Activated CD4-positive, alpha-beta memory T cell treated with anti-CD3 and anti-CD28 coated beads, Interleukin-2, amount 10 ng/mL, durations not matched to agents 7 days and 5 days (primary cell): ENCODE measurements around the gene NLGN3. TPM values are rescaled to one million over a fixed set of nuclear protein-coding genes. Genes with fewer than 3 reads are reported as not detected.

ENCODE experiments used
- CTCF ChIA-PET: fragments of 350-600 bp; sonication (Branson Sonifier 250); formaldehyde crosslinking; loops from one replicate; lab custom pipeline; 2021; ENCODE audit warnings: antibody characterized with exemption, inconsistent platforms; lab: Charles Lee
- POLR2A ChIA-PET: fragments of 350-600 bp; sonication (Branson Sonifier 250); formaldehyde crosslinking; loops from one replicate; lab custom pipeline; 2021; ENCODE audit warnings: antibody characterized with exemption; lab: Charles Lee
- DNase-seq: peaks from one replicate; pipeline ENCODE4 v3.0.0-alpha.2; 2020
- H3K27ac Mint-ChIP-seq: one replicate; pipeline ENCODE4 v1.8.0; 2021; ENCODE audit warnings: mild to moderate bottlenecking, mixed read lengths
- H3K27me3 Mint-ChIP-seq: one replicate; pipeline ENCODE4 v1.8.0; 2021; ENCODE audit warnings: mixed read lengths
- H3K36me3 Mint-ChIP-seq: one replicate; pipeline ENCODE4 v1.8.0; 2021; ENCODE audit warnings: low read depth, mixed read lengths
- H3K4me1 Mint-ChIP-seq: one replicate; pipeline ENCODE4 v1.8.0; 2021; ENCODE audit warnings: mixed read lengths
- H3K4me3 Mint-ChIP-seq: one replicate; pipeline ENCODE4 v1.8.0; 2021; ENCODE audit warnings: mild to moderate bottlenecking, mixed read lengths
- H3K9me3 Mint-ChIP-seq: one replicate; pipeline ENCODE4 v1.8.0; 2021; ENCODE audit warnings: mixed read lengths
- total RNA-seq, 2 experiments: library from RNA; stranded (reverse); gene quantifications; one replicate each; pipeline ENCODE4 v1.2.3, GENCODE V29; 2021

NLGN3 gene
- total RNA-seq, 2 experiments from 2014 or later, result 0.90 to 1.2 TPM

DNA sequence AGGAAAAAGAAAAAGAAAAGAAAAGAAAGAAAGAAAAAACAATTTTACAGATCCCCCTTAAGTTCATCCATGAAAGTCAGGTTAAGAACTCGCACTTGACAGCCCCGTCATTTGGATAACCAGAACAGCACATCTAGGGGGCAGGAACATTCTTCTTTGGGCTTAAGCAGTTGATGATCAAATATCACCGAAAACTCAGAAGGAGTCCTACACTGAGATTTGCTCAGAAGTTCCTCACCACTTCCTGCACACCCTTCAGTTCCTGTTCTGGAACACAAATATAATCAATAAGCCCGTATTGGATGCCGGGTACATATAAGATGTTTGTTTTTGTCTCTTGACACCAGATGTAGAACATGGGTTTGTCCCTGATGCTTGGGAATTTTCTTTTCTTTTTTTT, 14.7 kb downstream of the NLGN3 start:
- DNase-seq, result no peak
- ChIA-PET CTCF (interaction anchor here (0.7 kb wide), 1 partner anchor 297 kb away, joined by 3 read pairs; no protein-coding TSS in a partner anchor), POLR2A (no interaction called here)
- Mint-ChIP-seq H3K27me3 (no peaks in the 10 kb centered on the region), H3K9me3 (no peaks in the 10 kb centered on the region), H3K36me3 (peaks cover 11% of the 10 kb centered on the region), H3K4me1 (peaks cover 7% of the 10 kb centered on the region), H3K27ac (no peak overlapping the region), H3K4me3 (no peak overlapping the region)

DNA sequence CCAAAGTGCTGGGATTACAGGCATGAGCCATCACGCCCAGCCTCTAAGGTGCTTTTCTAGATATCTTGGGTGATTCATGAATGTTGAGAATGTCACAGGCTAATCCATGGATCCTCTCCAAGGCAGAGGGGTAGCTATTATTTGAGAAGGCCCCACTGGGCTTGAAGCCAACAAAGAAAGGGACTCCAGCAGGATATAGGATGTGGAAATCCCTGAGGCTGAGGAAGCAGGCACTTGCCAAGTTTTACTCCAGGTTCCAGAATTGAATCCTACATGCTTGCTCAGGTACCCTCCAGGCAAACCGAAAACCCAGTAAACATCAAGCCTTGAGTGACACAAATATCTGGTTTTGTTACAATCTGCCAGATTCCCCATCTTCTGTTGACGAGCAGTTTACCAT, 15.8 kb downstream of the NLGN3 start:
- peaks cover 11% of the 10 kb centered on the region for H3K36me3 Mint-ChIP-seq
- CTCF ChIA-PET, result no interaction called here
- H3K27me3 Mint-ChIP-seq, result no peaks in the 10 kb centered on the region
- peaks cover 7% of the 10 kb centered on the region for H3K4me1 Mint-ChIP-seq
- no peak overlapping the region for H3K4me3 Mint-ChIP-seq
- POLR2A ChIA-PET, result no interaction called here
- H3K27ac Mint-ChIP-seq, result no peak overlapping the region
- no peak for DNase-seq
- H3K9me3 Mint-ChIP-seq, result no peaks in the 10 kb centered on the region

DNA sequence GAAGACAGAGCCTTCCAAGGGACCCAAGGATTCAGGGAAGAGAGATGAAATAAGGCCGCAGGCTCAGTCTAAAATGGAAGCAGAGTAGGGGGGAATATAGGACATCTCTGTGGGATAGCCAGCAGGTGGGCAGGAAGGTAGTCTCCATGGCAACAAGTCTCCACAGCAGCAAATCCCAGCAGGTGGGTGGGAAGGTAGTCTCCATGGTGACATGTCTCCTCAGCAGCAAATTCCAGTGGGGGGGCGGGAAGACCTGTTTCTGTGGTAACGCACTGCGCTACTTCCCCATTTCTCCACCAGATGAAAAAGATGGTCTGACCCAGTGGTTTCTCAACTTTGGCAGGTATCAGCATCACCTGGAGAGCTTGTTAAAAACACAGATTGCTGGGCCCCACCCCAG, 18.3 kb downstream of the NLGN3 start:
- no peaks in the 10 kb centered on the region for H3K27me3 Mint-ChIP-seq
- no peak overlapping the region for H3K27ac Mint-ChIP-seq
- no peak for DNase-seq
- POLR2A ChIA-PET, result no interaction called here
- CTCF ChIA-PET, result no interaction called here
- peaks cover 7% of the 10 kb centered on the region for H3K4me1 Mint-ChIP-seq
- H3K4me3 Mint-ChIP-seq, result no peak overlapping the region
- H3K36me3 Mint-ChIP-seq, result peaks cover 2% of the 10 kb centered on the region
- H3K9me3 Mint-ChIP-seq, result no peaks in the 10 kb centered on the region

DNA sequence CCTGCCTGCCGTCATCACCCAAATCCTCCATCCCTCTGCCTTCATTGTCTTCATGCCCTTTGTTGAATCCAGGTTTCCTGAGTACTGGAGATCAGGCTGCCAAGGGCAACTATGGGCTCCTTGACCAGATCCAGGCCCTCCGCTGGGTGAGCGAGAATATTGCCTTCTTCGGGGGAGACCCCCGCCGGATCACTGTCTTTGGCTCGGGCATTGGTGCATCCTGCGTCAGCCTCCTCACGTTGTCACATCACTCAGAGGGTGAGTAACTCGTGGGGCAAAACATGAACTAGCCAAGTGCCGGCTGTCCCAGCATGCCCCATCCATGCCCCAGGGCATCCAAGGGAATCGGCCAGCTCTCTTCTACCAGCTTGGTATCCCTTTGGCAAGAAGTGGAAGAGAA, 19.4 kb downstream of the NLGN3 start:
- Mint-ChIP-seq H3K9me3 (no peaks in the 10 kb centered on the region), H3K27me3 (no peaks in the 10 kb centered on the region), H3K36me3 (no peaks in the 10 kb centered on the region), H3K27ac (no peak overlapping the region), H3K4me3 (no peak overlapping the region), H3K4me1 (peaks cover 4% of the 10 kb centered on the region)
- no peak for DNase-seq
- ChIA-PET POLR2A (no interaction called here), CTCF (no interaction called here)

DNA sequence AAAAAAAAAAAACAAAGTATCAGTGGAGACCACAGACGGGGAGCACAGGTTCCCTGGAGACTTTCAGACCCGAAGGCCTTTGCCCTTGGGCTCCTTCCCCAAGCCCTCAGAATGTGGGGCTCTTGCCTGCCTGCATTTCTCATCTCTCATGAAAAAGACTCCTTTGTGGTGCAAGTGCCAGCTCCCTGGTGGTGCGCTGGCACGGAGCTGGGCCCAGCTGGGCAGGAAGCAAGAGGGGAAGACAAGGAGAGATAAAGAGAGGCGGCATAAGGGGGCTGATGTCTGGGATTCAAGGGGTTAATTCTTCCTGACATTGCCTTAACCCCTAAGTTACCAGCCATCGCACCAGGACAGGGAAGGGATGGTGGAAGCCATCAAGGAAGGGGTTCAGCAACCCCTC, 21.8 kb downstream of the NLGN3 start:
- POLR2A ChIA-PET, result no interaction called here
- CTCF ChIA-PET, result no interaction called here
- DNase-seq, result no peak
- Mint-ChIP-seq H3K27ac (no peak overlapping the region), H3K27me3 (no peaks in the 10 kb centered on the region), H3K4me3 (no peak overlapping the region), H3K4me1 (peaks cover 1% of the 10 kb centered on the region), H3K9me3 (no peaks in the 10 kb centered on the region), H3K36me3 (no peaks in the 10 kb centered on the region)

DNA sequence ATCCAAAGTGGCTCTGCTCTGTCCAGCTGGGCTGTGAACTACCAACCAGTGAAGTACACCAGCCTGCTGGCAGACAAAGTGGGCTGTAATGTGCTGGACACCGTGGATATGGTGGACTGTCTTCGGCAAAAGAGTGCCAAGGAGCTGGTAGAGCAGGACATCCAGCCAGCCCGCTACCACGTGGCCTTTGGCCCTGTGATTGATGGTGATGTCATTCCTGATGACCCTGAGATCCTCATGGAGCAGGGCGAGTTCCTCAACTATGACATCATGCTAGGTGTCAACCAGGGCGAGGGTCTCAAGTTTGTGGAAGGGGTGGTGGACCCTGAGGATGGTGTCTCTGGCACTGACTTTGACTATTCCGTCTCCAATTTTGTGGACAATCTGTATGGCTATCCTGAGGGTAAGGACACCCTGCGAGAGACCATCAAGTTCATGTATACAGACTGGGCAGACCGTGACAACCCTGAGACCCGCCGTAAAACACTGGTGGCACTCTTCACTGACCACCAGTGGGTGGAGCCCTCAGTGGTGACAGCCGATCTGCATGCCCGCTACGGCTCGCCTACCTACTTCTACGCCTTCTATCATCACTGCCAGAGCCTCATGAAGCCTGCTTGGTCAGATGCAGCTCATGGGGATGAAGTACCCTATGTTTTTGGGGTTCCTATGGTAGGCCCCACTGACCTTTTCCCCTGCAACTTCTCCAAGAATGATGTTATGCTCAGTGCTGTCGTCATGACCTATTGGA, 22.6 kb downstream of the NLGN3 start:
- DNase-seq, result no peak
- Mint-ChIP-seq H3K36me3 (no peaks in the 10 kb centered on the region), H3K9me3 (no peaks in the 10 kb centered on the region), H3K4me3 (no peak overlapping the region), H3K27me3 (no peaks in the 10 kb centered on the region), H3K4me1 (peaks cover 5% of the 10 kb centered on the region), H3K27ac (no peak overlapping the region)
- ChIA-PET CTCF (no interaction called here), POLR2A (no interaction called here)

DNA sequence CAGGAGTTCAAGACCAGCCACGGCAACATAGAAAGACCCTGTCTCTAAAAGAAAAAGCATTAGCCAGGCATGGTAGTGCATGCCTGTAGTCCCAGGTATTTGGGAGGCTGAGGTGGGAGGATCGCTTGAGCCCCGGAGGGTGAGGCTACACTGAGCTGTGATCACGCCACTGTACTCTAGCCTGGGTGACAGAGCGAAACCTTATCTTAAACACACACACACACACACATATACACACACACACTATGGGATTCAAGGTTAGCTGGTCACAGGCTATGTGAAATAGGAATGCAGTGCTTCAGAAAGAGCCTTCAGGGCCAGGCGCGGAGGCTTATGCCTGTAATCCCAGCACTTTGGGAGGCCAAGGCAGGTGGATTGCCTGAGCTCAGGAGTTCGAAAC, 23.5 kb downstream of the NLGN3 start:
- Mint-ChIP-seq H3K4me1 (peaks cover 5% of the 10 kb centered on the region), H3K4me3 (no peak overlapping the region), H3K9me3 (no peaks in the 10 kb centered on the region), H3K27me3 (no peaks in the 10 kb centered on the region), H3K27ac (no peak overlapping the region), H3K36me3 (peaks cover 2% of the 10 kb centered on the region)
- POLR2A ChIA-PET, result no interaction called here
- no peak for DNase-seq
- CTCF ChIA-PET, result no interaction called here

DNA sequence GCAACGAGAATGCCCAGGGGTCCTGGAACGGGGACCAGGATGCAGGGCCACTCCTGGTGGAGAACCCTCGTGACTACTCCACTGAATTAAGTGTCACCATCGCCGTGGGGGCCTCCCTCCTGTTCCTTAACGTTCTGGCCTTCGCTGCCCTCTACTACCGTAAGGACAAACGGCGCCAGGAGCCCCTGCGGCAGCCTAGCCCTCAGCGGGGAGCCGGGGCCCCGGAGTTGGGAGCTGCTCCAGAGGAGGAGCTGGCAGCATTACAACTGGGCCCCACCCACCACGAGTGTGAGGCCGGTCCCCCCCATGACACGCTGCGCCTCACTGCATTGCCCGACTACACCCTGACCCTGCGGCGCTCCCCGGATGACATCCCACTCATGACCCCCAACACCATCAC, 24.9 kb downstream of the NLGN3 start:
- H3K27me3 Mint-ChIP-seq, result no peaks in the 10 kb centered on the region
- no peaks in the 10 kb centered on the region for H3K9me3 Mint-ChIP-seq
- H3K36me3 Mint-ChIP-seq, result peaks cover 12% of the 10 kb centered on the region
- peaks cover 5% of the 10 kb centered on the region for H3K4me1 Mint-ChIP-seq
- H3K4me3 Mint-ChIP-seq, result no peak overlapping the region
- H3K27ac Mint-ChIP-seq, result no peak overlapping the region
- ChIA-PET CTCF (no interaction called here), POLR2A (no interaction called here)
- DNase-seq, result no peak

DNA sequence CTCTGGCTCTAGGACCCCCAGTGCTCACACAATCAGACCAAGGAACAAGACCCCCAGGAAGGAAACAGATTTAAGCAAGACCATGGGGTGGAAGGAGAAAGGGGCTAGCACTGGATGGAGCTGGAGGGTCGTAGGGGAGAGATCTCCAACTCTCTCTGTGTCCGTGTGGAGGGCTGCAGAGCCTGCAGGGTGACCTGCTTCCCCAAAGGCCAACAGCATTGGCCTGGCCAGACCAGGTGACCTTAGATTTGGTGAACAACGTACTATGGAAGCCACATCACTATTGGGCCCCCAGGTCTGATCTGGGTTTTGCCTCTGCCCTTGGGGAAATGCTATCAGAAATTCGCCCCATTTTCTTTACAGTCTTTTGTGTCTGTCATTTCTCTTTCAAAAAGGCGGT, 26.0 kb downstream of the NLGN3 start:
- no peak overlapping the region for H3K27ac Mint-ChIP-seq
- H3K36me3 Mint-ChIP-seq, result peaks cover 16% of the 10 kb centered on the region
- ChIA-PET CTCF (no interaction called here), POLR2A (no interaction called here)
- peaks cover 5% of the 10 kb centered on the region for H3K4me1 Mint-ChIP-seq
- DNase-seq, result no peak
- no peaks in the 10 kb centered on the region for H3K9me3 Mint-ChIP-seq
- no peak overlapping the region for H3K4me3 Mint-ChIP-seq
- H3K27me3 Mint-ChIP-seq, result no peaks in the 10 kb centered on the region

DNA sequence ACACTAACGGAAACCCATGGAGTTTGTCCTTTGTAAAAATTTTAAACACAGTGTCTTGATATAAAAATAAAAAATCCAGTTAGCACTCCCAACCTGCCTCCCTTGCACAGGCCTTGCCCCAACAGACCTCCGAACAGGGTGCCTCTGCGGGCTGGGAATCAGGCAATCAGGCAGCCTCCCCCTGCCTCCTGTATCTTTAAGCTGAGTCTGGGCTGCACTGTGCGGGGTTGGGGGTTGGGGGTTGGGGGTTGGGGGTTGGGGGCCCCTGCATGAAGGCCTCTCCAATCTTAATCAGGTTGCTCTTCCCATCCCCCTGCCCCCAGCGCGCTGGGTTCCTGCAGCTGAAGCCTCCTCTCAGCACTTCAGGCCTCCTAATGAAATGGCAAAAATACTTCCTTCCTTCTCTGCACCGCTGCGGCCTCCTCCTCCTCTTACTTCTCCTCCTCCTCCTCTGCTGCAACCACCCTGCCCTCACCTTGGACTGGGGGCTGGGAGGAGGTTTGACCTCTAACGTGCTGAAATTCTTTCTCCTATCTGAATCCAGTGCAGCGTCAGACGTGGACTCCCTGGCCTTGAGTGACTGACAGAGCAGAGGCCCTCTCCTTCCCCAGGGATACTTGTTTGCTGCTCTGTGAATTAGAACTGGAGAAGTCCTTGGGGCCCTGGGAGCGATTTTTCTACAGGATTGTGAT, 26.6 kb downstream of the NLGN3 start:
- CTCF ChIA-PET, result no interaction called here
- Mint-ChIP-seq H3K4me1 (peaks cover 5% of the 10 kb centered on the region), H3K27ac (no peak overlapping the region), H3K36me3 (peaks cover 16% of the 10 kb centered on the region), H3K9me3 (no peaks in the 10 kb centered on the region), H3K4me3 (no peak overlapping the region), H3K27me3 (no peaks in the 10 kb centered on the region)
- POLR2A ChIA-PET, result no interaction called here
- no peak for DNase-seq

DNA sequence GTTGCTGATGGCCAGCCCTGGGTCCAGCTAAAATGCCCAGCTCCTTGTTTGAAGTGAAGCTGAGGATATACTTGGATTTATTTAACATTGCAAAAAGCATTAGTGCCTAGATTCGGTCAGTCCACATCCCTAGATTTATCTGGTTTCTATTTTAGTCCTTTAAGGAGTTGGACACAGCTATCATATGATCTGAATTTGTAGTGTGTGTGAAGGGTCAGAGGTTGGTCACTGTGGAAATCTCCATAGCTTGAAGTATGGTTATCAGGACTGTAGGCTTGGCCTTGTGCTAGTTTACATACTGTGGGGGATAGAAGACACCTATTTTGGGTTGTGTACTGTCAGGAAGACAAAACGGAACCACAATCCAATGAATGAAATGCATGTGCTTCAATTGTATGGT, 28.8 kb downstream of the NLGN3 start:
- DNase-seq, result no peak
- ChIA-PET POLR2A (interaction anchor here (2.5 kb wide), 1 partner anchor 9 kb away, joined by 6 read pairs; no protein-coding TSS in a partner anchor), CTCF (interaction anchor here (0.6 kb wide), 1 partner anchor 204 kb away, joined by 4 read pairs; no protein-coding TSS in a partner anchor)
- Mint-ChIP-seq H3K9me3 (no peaks in the 10 kb centered on the region), H3K27ac (no peak overlapping the region), H3K4me1 (peaks cover 5% of the 10 kb centered on the region), H3K27me3 (no peaks in the 10 kb centered on the region), H3K4me3 (no peak overlapping the region), H3K36me3 (peaks cover 32% of the 10 kb centered on the region)

DNA sequence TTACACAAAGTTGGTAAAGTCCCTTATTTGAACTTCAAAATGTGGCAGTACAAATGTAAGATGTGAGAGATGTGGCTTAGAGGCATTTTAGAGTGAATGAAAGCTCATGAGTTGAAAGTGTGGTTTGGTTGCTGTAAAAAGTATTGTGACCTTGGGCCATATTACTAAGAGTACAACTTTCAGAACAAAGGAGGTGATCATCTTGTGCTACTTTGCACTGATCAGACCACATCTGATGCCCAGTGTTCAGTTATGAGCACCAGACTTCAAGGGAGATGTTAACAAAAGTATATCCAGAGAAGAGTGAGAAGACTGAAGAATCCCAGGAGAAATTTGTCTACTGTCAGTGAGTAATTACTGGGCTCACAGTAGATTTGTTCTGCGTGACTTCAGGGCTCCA, 30.2 kb downstream of the NLGN3 start:
- Mint-ChIP-seq H3K4me3 (no peak overlapping the region), H3K27me3 (no peaks in the 10 kb centered on the region), H3K27ac (no peak overlapping the region), H3K4me1 (peaks cover 9% of the 10 kb centered on the region), H3K36me3 (peaks cover 37% of the 10 kb centered on the region), H3K9me3 (no peaks in the 10 kb centered on the region)
- no peak for DNase-seq
- POLR2A ChIA-PET, result no interaction called here
- CTCF ChIA-PET, result no interaction called here

DNA sequence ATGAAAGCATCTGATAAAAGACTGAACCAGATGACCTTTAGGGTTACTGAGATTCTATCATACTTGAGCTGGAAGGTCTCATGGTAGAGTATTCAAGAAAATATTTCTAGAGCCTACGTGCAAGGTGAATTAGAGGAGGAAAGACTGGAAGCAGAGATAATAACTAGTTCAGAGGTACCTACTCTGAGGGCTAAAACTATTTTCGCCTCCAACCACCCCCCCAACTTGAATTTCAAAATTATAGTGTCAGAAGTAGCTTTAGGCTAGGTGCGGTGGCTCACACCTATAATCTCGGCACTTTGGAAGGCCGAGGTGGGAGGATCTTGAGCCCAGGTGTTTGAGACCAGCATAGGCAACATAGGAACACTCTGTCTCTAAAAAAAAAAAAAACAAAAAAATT, 30.9 kb downstream of the NLGN3 start:
- CTCF ChIA-PET, result interaction anchor here (1.0 kb wide), 1 partner anchor 10 kb away, joined by 3 read pairs; no protein-coding TSS in a partner anchor

More for the DNA sequence above, 30.9 kb downstream of the NLGN3 start:
- Mint-ChIP-seq H3K9me3 (no peaks in the 10 kb centered on the region), H3K27me3 (no peaks in the 10 kb centered on the region), H3K27ac (no peak overlapping the region), H3K4me3 (no peak overlapping the region), H3K4me1 (peaks cover 13% of the 10 kb centered on the region), H3K36me3 (peaks cover 40% of the 10 kb centered on the region)
- no peak for DNase-seq
- POLR2A ChIA-PET, result no interaction called here
